Mesothelial cell of epicardium (in vitro differentiated cells): ENCODE data around the gene NMNAT2. TPM values are rescaled to one million over a fixed set of nuclear protein-coding genes. Genes with fewer than 3 reads are reported as not detected.

Experiments used
- DNase-seq, 2 experiments: peaks; one replicate each; pipeline ENCODE4 v3.0.0; 2021; ENCODE audit warnings: low spot score in 2 of 2; ENCODE audit not compliant: unreplicated experiment in 2 of 2
- H3K27ac Mint-ChIP-seq: 2 replicates; pipeline ENCODE4 v1.8.0; 2021; ENCODE audit warnings: mixed read lengths
- H3K27me3 Mint-ChIP-seq: 2 replicates; pipeline ENCODE4 v1.8.0; 2021; ENCODE audit warnings: low read depth, mixed read lengths
- H3K36me3 Mint-ChIP-seq: 2 replicates; pipeline ENCODE4 v1.8.0; 2021; ENCODE audit warnings: mixed read lengths
- H3K4me1 Mint-ChIP-seq: 2 replicates; pipeline ENCODE4 v1.8.0; 2021; ENCODE audit warnings: mixed read lengths
- H3K4me3 Mint-ChIP-seq: 2 replicates; pipeline ENCODE4 v1.8.0; 2021; ENCODE audit warnings: mild to moderate bottlenecking, moderate library complexity, mixed read lengths
- H3K9me3 Mint-ChIP-seq: 2 replicates; pipeline ENCODE4 v1.8.0; 2021; ENCODE audit warnings: mixed read lengths
- total RNA-seq: library from RNA; stranded (reverse); gene quantifications from 3 replicates; pipeline ENCODE4 v1.2.1, GENCODE V29; 2021
- TF ChIP-seq, protein P1 (sequence below): fragments of 200-600 bp; sonication (generic); IDR thresholded peaks from one replicate; pipeline ENCODE4 v1.5.0; 2021; ENCODE audit warnings: antibody characterized with exemption; ENCODE audit not compliant: unreplicated experiment

The NMNAT2 gene
- total RNA-seq, 1 donor from 2014 or later: 1.2 TPM

DNA sequence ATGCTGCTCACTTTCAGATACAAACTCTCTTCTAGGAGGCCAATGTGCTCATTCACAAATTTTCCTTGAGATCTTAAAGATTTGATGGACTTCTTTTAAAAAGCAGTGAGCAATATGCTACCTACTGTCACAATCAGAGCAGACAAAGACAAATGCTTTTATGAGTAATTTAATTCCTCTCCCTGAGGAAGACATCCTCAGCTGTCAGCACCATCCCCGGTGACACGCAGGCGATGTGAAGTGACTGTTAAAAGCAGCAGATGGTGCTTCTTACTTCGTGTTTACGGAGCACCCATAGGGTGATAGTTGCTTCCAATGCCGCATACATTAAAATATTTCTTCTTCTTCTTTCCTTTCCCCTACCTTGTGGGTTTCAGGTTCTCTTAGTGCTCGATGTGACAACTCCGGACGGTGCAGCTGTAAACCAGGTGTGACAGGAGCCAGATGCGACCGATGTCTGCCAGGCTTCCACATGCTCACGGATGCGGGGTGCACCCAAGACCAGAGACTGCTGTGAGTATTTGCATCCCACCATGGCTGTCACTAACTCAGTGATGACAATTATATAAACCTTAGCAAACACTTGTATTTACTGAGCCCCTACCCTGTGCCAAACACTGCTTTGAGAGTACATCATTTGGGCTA is 203.0 kb downstream of the NMNAT2 start:
- DNase-seq: no peak
- Mint-ChIP-seq H3K4me1 (peaks cover 24% of the 10 kb centered on the region), H3K4me3 (no peak overlapping the region), H3K27me3 (no peaks in the 10 kb centered on the region), H3K36me3 (no peaks in the 10 kb centered on the region), H3K27ac (no peak overlapping the region), H3K9me3 (no peaks in the 10 kb centered on the region)
- TF ChIP-seq, protein P1, sequence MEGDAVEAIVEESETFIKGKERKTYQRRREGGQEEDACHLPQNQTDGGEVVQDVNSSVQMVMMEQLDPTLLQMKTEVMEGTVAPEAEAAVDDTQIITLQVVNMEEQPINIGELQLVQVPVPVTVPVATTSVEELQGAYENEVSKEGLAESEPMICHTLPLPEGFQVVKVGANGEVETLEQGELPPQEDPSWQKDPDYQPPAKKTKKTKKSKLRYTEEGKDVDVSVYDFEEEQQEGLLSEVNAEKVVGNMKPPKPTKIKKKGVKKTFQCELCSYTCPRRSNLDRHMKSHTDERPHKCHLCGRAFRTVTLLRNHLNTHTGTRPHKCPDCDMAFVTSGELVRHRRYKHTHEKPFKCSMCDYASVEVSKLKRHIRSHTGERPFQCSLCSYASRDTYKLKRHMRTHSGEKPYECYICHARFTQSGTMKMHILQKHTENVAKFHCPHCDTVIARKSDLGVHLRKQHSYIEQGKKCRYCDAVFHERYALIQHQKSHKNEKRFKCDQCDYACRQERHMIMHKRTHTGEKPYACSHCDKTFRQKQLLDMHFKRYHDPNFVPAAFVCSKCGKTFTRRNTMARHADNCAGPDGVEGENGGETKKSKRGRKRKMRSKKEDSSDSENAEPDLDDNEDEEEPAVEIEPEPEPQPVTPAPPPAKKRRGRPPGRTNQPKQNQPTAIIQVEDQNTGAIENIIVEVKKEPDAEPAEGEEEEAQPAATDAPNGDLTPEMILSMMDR: no peak

DNA sequence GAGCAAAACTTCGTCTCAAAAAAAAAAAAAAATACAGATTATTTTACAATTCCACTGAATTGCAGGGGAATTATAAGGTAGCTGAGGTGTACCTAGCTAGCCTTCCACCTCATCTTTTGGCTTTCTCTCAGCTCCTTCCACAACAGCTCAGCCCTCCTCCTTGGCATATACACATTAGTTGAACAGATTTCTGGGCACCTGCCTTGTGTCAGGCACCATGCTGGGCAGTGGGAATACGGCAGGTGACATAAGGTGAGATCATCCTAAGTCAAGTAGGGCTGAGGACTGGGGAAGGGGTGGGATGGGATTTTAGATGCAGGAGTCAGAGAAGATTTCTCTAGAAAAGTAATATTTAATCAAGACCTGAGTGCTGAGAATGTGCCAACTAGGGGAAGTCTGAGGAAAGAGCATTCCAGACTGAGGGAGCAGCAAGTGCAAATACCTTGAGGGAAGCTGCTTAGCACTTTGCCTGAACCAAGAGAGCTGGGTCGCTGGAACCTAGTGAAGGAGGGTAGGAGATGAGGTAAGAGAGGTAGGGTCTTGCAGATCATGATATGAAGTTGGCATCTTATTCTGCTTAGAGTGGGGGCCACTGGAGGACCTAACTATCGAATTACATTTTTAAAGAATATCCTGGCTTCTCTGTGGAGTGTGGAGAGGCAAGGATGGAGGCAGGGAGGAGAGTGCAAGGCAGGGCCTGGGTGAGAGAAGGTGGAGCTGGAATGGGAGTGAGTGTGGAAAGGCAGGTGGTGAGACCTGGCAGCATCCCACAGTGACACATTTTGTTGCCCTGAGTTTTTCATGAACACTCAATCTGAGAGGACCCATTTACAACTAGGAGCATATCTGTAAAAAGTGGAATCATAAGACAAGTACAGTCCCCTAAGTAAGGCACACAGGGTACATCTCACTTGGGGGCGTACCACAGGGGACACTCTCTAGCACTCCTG is 203.9 kb downstream of the NMNAT2 start:
- Mint-ChIP-seq H3K27me3 (no peaks in the 10 kb centered on the region), H3K27ac (no peak overlapping the region), H3K36me3 (no peaks in the 10 kb centered on the region), H3K9me3 (no peaks in the 10 kb centered on the region), H3K4me1 (peaks cover 17% of the 10 kb centered on the region), H3K4me3 (no peak overlapping the region)
- TF ChIP-seq, protein P1: no peak
- DNase-seq: no peak

DNA sequence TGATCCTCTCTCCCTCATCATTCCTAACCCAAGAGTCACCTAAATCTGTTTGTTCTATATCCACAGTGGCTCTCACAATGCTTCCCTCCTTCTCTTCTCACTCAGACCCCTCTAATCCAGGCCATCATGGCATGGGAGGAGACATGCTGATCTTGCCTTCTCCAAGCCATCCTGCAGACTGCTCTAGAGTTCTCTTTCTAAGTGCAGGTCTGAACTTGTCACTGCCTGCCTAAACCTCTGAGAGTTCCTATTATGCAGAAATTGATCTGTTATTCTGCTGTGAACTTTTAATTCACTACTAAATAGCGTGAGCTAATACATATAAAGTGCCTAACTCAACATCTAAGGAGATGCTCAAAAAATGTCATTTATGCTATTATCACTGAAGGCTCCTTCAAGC is 205.3 kb downstream of the NMNAT2 start:
- TF ChIP-seq, protein P1: no peak
- H3K36me3 Mint-ChIP-seq: no peaks in the 10 kb centered on the region
- H3K4me1 Mint-ChIP-seq: peaks cover 5% of the 10 kb centered on the region
- H3K27ac Mint-ChIP-seq: no peak overlapping the region
- H3K9me3 Mint-ChIP-seq: no peaks in the 10 kb centered on the region
- no peak overlapping the region for H3K4me3 Mint-ChIP-seq
- no peak for DNase-seq
- H3K27me3 Mint-ChIP-seq: no peaks in the 10 kb centered on the region

DNA sequence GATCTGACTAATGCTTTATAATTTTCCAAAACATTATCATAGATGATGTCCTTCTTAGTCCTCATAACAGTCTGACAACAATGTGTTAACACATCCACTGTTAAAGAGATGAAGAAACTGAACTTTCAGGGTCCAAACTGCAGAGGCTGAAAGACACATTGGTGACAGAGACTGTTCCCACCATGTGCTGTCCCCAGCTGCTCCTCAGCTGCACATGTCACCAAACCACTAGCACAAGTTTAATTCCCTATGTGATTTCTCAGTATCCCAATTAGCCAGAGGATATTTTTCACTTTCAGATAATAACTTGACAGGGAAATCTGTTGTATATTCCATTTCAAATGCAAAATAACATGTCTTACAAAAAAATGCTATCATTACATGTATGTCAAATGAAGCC is 207.5 kb downstream of the NMNAT2 start:
- TF ChIP-seq, protein P1: no peak
- Mint-ChIP-seq H3K9me3 (no peaks in the 10 kb centered on the region), H3K27me3 (no peaks in the 10 kb centered on the region), H3K27ac (no peak overlapping the region), H3K4me1 (no peaks in the 10 kb centered on the region), H3K4me3 (no peak overlapping the region), H3K36me3 (no peaks in the 10 kb centered on the region)
- DNase-seq: no peak

DNA sequence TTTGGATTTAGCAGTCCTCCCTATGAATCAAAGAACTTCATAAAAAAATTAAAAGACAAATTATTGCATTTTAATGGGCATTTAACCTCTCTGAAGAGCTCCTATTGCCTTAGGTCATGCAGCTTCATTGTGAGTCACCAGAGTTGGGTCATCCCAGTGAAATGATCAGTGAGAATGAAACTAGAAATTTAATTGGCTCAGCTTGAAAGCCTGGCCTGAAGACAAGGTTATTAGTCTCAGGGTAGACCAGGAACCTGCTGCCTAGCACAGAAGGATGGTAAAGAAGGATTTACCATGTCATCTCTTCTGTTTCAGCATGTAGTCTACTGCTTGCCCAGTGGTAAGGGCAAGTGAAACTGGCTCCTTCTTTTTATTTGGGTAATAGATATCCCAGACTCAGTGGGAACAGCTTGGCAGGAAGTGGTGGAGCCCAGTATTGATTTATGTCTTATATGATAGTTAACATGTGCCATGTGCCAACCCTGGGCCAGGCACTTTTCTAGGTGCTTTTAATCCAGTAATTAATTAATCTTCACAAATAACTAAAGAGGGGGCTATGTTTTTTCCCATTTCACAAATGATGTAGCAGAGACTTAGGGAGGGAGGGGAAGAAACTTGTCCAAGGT is 208.5 kb downstream of the NMNAT2 start:
- no peaks in the 10 kb centered on the region for H3K27me3 Mint-ChIP-seq
- H3K36me3 Mint-ChIP-seq: no peaks in the 10 kb centered on the region
- DNase-seq: no peak
- H3K4me3 Mint-ChIP-seq: no peak overlapping the region
- H3K4me1 Mint-ChIP-seq: no peaks in the 10 kb centered on the region
- TF ChIP-seq, protein P1: no peak
- H3K9me3 Mint-ChIP-seq: no peaks in the 10 kb centered on the region
- no peak overlapping the region for H3K27ac Mint-ChIP-seq
